ENCODE results near the gene HEATR5A. TPM values are rescaled to one million over a fixed set of nuclear protein-coding genes. Genes with fewer than 3 reads are reported as not detected.

Gene HEATR5A
- total and polyA plus RNA-seq, 9 of the 15 experiments (the other 6 are each of a cell fraction or from before 2014, with no cell fraction given): 8.0 to 50.9 (median 23.0) TPM

GRCh38 chr14:31425905-31426304 lies 5.6 kb upstream of the HEATR5A start:
- Histone ChIP-seq H3K4me3 (no peak overlapping the region), H3K9me1 (ENCODE audit: control insufficient read depth, insufficient read depth, low read length) (no peaks in the 10 kb centered on the region), H3K9me3 (replicated peaks; ENCODE audit: control insufficient read depth, insufficient read depth, low read depth, low read length) (no peaks in the 10 kb centered on the region), H2AFZ (ENCODE audit: low read depth, low read length) (no peak overlapping the region), H4K20me1 (replicated peaks; ENCODE audit: control insufficient read depth, insufficient read depth, low read length) (no peaks in the 10 kb centered on the region), H3K27ac (ENCODE audit: extremely low read depth, low read depth, low read length) (no peak overlapping the region), H3K79me2 (ENCODE audit: control insufficient read depth, insufficient read depth, low read length) (no peaks in the 10 kb centered on the region), H3K4me1 (replicated peaks in 1 of 2; ENCODE audit: control insufficient read depth in 2 of 2, insufficient read depth in 2 of 2, low read length in 2 of 2) (peaks cover 0 to 8% of the 10 kb centered on the region in 2 experiments; a peak in 2 of 5 replicates), H3K27me3 (ENCODE audit: control insufficient read depth in 2 of 2, insufficient read depth in 2 of 2, low read length in 2 of 2) (no peaks in the 10 kb centered on the region), H3K36me3 (ENCODE audit: control insufficient read depth, insufficient read depth, low read length) (no peaks in the 10 kb centered on the region), H3K4me2 (ENCODE audit: insufficient read depth, low read length) (no peak overlapping the region), H3K9ac (ENCODE audit: insufficient read depth in 1 of 2, low read depth in 2 of 2, low read length in 2 of 2) (no peak overlapping the region)
- no TSS peak for BruUV-seq (replicated peaks)
- FAIRE-seq (no peak), DNase-seq (ENCODE audit: extremely low read depth in 1 of 4, low spot score in 3 of 4) (no peak), ATAC-seq (no peak)
- TF ChIP-seq RBFOX2 (IDR thresholded peaks at IDR 0.05; ENCODE audit: low read depth, low read length) (no peak), ZNF316 (IDR thresholded peaks at IDR 0.05) (peak; percentile 59; the same call in 1 of the 2 replicates), C11orf30 (IDR thresholded peaks at IDR 0.05; ENCODE audit: low read depth) (peak; percentile 42; the same call in 1 of the 2 replicates), MAFG (tag; conservative IDR thresholded peaks at IDR 0.05) (0 out of 2 replicates have a peak, but pooled peaks have one; percentile 16), RNF219 (CRISPR knock-in tag; IDR thresholded peaks at IDR 0.05) (no peak)
- ChIA-PET POLR2A (no interaction called here), CTCF (ENCODE audit: low intra/inter-chr PET ratio) (no interaction called here)
- in situ Hi-C loops (cut with MboI) (no loop called here), intact Hi-C loops (cut with micrococcal nuclease) (no loop called here)
